Lower leg skin (tissue), 3 donors: Measurements from ENCODE around the gene POTEJ.
"Not testable (repeated sequence)": the region's sequence is repeated elsewhere in the genome, so short reads cannot be mapped to it uniquely, and the experiment has no call there.

Experiments
- POLR2A ChIP-seq, 2 donors: fragments of 450-650 bp; IDR thresholded peaks; one replicate each; pipeline ENCODE4 v1.6.1; 2016 to 2017; ENCODE audit warnings: antibody characterized with exemption in 2 of 2, mild to moderate bottlenecking in 1 of 2, moderate library complexity in 1 of 2
- TF ChIP-seq, protein P1 (sequence below), 3 donors: fragments of 450-650 bp; IDR thresholded peaks; one replicate each; pipeline ENCODE4 v1.5.1; 2016; ENCODE audit warnings: antibody characterized with exemption in 3 of 3, mild to moderate bottlenecking in 3 of 3, moderate library complexity in 2 of 3

- TF ChIP-seq, protein P1, sequence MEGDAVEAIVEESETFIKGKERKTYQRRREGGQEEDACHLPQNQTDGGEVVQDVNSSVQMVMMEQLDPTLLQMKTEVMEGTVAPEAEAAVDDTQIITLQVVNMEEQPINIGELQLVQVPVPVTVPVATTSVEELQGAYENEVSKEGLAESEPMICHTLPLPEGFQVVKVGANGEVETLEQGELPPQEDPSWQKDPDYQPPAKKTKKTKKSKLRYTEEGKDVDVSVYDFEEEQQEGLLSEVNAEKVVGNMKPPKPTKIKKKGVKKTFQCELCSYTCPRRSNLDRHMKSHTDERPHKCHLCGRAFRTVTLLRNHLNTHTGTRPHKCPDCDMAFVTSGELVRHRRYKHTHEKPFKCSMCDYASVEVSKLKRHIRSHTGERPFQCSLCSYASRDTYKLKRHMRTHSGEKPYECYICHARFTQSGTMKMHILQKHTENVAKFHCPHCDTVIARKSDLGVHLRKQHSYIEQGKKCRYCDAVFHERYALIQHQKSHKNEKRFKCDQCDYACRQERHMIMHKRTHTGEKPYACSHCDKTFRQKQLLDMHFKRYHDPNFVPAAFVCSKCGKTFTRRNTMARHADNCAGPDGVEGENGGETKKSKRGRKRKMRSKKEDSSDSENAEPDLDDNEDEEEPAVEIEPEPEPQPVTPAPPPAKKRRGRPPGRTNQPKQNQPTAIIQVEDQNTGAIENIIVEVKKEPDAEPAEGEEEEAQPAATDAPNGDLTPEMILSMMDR (IDR thresholded peaks at IDR 0.05): not testable (repeated sequence)
- not testable (repeated sequence) for TF ChIP-seq POLR2A (IDR thresholded peaks at IDR 0.05)
Measured at GRCh38 chr2:130692041-130692770, 81.0 kb downstream of the POTEJ start.
